GM12872 (cell line): ENCODE results near the gene MALL.
A peak's percentile ranks its signal among the peaks of the same experiment; 100 is the strongest.

Experiments
- CTCF ChIP-seq: IDR thresholded peaks from 3 replicates; pipeline ENCODE4 v1.5.1; 2011; ENCODE audit warnings: low read depth, mild to moderate bottlenecking, low read length, moderate library complexity; ENCODE audit not compliant: insufficient read depth

MALL gene

GRCh38 chr2:110124939-110125691 lies 9.5 kb upstream of the MALL start:
- TF ChIP-seq CTCF: no peak

GRCh38 chr2:110124038-110124825 lies 8.6 kb upstream of the MALL start:
- TF ChIP-seq CTCF: no peak

GRCh38 chr2:110121592-110121991 lies 6.0 kb upstream of the MALL start:
- no peak for TF ChIP-seq CTCF

- no peak for TF ChIP-seq CTCF
Observed at GRCh38 chr2:110121052-110121334, 5.4 kb upstream of the MALL start.

GRCh38 chr2:110120171-110121051 lies 4.8 kb upstream of the MALL start:
- no peak for TF ChIP-seq CTCF

- TF ChIP-seq CTCF: peak; percentile 46; the same call in 2 of the 3 replicates
Observed at GRCh38 chr2:110116033-110116710, 550 bp upstream of the MALL start.
